H9 (cell line): Measurements from ENCODE around the gene IL6ST. TPM values are rescaled to one million over a fixed set of nuclear protein-coding genes. Genes with fewer than 3 reads are reported as not detected.

ENCODE experiments used
- DNase-seq: peaks from one replicate; pipeline ENCODE4 v3.0.0-alpha.2; 2017
- H2AFZ ChIP-seq: one replicate; pipeline ENCODE4 v1.6.1; 2013; ENCODE audit warnings: mild to moderate bottlenecking, low read length, control low read depth, moderate library complexity
- H2AK5ac ChIP-seq: 2 replicates; pipeline ENCODE4 v1.6.1; 2013; ENCODE audit warnings: low read length, control low read depth, mixed read lengths; ENCODE audit not compliant: insufficient read length
- H2BK120ac ChIP-seq: one replicate; pipeline ENCODE4 v1.6.1; 2013; ENCODE audit warnings: low read depth, mild to moderate bottlenecking, low read length, control low read depth, inconsistent platforms; ENCODE audit not compliant: poor library complexity, severe bottlenecking
- H2BK12ac ChIP-seq: 2 replicates; pipeline ENCODE4 v1.6.1; 2013; ENCODE audit warnings: low read length, control low read depth, mixed read lengths, low read depth; ENCODE audit not compliant: insufficient read length
- H2BK15ac ChIP-seq: 2 replicates; pipeline ENCODE4 v1.6.1; 2013; ENCODE audit warnings: low read depth, low read length, control low read depth
- H2BK20ac ChIP-seq: one replicate; pipeline ENCODE4 v1.6.1; 2013; ENCODE audit warnings: low read depth, mild to moderate bottlenecking, low read length, control low read depth, inconsistent platforms; ENCODE audit not compliant: poor library complexity, severe bottlenecking
- H2BK5ac ChIP-seq: 2 replicates; pipeline ENCODE4 v1.6.1; 2013; ENCODE audit warnings: low read length, control low read depth, mixed read lengths; ENCODE audit not compliant: insufficient read length
- H3K14ac ChIP-seq: 2 replicates; pipeline ENCODE4 v1.6.1; 2013; ENCODE audit warnings: low read length, control low read depth; ENCODE audit not compliant: insufficient read depth
- H3K18ac ChIP-seq: 2 replicates; pipeline ENCODE4 v1.6.1; 2013; ENCODE audit warnings: low read depth, mild to moderate bottlenecking, mixed read lengths, low read length, control low read depth; ENCODE audit not compliant: insufficient read length
- H3K23ac ChIP-seq: 2 replicates; pipeline ENCODE4 v1.6.1; 2013; ENCODE audit warnings: low read length, control low read depth, mixed read lengths, low read depth; ENCODE audit not compliant: insufficient read length
- H3K23me2 ChIP-seq: 2 replicates; pipeline ENCODE4 v1.6.1; 2013; ENCODE audit warnings: low read depth, mild to moderate bottlenecking, mixed read lengths, low read length, control low read depth; ENCODE audit not compliant: insufficient read length, poor library complexity, severe bottlenecking
- H3K27ac ChIP-seq: 2 replicates; pipeline ENCODE4 v1.5.1; 2013; ENCODE audit warnings: low read length, control low read depth, mixed read lengths, low read depth; ENCODE audit not compliant: insufficient read length
- H3K27me3 ChIP-seq: 2 replicates; pipeline ENCODE4 v1.6.1; 2013; ENCODE audit warnings: low read length, control low read depth, inconsistent platforms; ENCODE audit not compliant: insufficient read depth
- H3K4ac ChIP-seq: 2 replicates; pipeline ENCODE4 v1.6.1; 2013; ENCODE audit warnings: low read depth, mild to moderate bottlenecking, control low read depth, inconsistent platforms, low read length, moderate library complexity
- H3K4me1 ChIP-seq: 2 replicates; pipeline ENCODE4 v1.6.1; 2013; ENCODE audit warnings: low read length, control low read depth, inconsistent platforms; ENCODE audit not compliant: insufficient read depth
- H3K4me2 ChIP-seq: 2 replicates; pipeline ENCODE4 v1.6.1; 2013; ENCODE audit warnings: low read length, control low read depth, mixed read lengths; ENCODE audit not compliant: insufficient read length, insufficient read depth
- H3K56ac ChIP-seq: 2 replicates; pipeline ENCODE4 v1.6.1; 2013; ENCODE audit warnings: low read depth, mild to moderate bottlenecking, mixed read lengths, low read length, control low read depth; ENCODE audit not compliant: insufficient read length
- H3K79me1 ChIP-seq: 2 replicates; pipeline ENCODE4 v1.6.1; 2013; ENCODE audit warnings: low read depth, mild to moderate bottlenecking, moderate library complexity, low read length, control low read depth, inconsistent platforms; ENCODE audit not compliant: insufficient read depth, poor library complexity, severe bottlenecking
- H3K79me2 ChIP-seq: 2 replicates; pipeline ENCODE4 v1.6.1; 2013; ENCODE audit warnings: low read length, control low read depth, inconsistent platforms; ENCODE audit not compliant: insufficient read depth
- H3K9ac ChIP-seq: 2 replicates; pipeline ENCODE4 v1.6.1; 2013; ENCODE audit warnings: low read length, control low read depth, mixed read lengths; ENCODE audit not compliant: insufficient read length; ENCODE audit errors: extremely low read depth
- H3K9me3 ChIP-seq: one replicate; pipeline ENCODE4 v1.6.1; 2013; ENCODE audit warnings: low read depth, low read length, inconsistent platforms; ENCODE audit not compliant: control insufficient read depth
- H3T11ph ChIP-seq: one replicate; pipeline ENCODE4 v1.6.1; 2013; ENCODE audit warnings: mild to moderate bottlenecking, low read length, control low read depth, inconsistent platforms
- H4K20me1 ChIP-seq: one replicate; pipeline ENCODE4 v1.6.1; 2013; ENCODE audit not compliant: control insufficient read depth, insufficient read length, insufficient read depth
- H4K5ac ChIP-seq: 2 replicates; pipeline ENCODE4 v1.6.1; 2013; ENCODE audit warnings: low read depth, mild to moderate bottlenecking, mixed read lengths, low read length, control low read depth; ENCODE audit not compliant: insufficient read length
- H4K8ac ChIP-seq: replicated peaks from 2 replicates; pipeline ENCODE4 v1.6.1; 2013; ENCODE audit warnings: low read length, control low read depth, mixed read lengths, low read depth; ENCODE audit not compliant: insufficient read length
- H4K91ac ChIP-seq: 2 replicates; pipeline ENCODE4 v1.6.1; 2013; ENCODE audit warnings: low read depth, mild to moderate bottlenecking, moderate library complexity, mixed read lengths, low read length, control low read depth; ENCODE audit not compliant: insufficient read length
- H3K27ac Mint-ChIP-seq, 3 experiments: 2 replicates in 2 of 3; 3 replicates in 1 of 3; pipeline ENCODE4 v1.8.0; 2020 to 2021; ENCODE audit warnings: mixed read lengths in 3 of 3, mild to moderate bottlenecking in 1 of 3, moderate library complexity in 1 of 3
- H3K27me3 Mint-ChIP-seq: 2 replicates; pipeline ENCODE4 v1.8.0; 2021; ENCODE audit warnings: low read depth, mild to moderate bottlenecking, moderate library complexity, mixed read lengths
- H3K36me3 Mint-ChIP-seq, 3 experiments: 2 replicates in 2 of 3; 3 replicates in 1 of 3; pipeline ENCODE4 v1.8.0; 2020 to 2021; ENCODE audit warnings: low read depth in 3 of 3, mixed read lengths in 3 of 3; ENCODE audit not compliant: insufficient read depth in 1 of 3
- H3K4me1 Mint-ChIP-seq, 2 experiments: 2 replicates each; pipeline ENCODE4 v1.8.0; 2020; ENCODE audit warnings: mixed read lengths in 2 of 2
- H3K4me3 Mint-ChIP-seq, 2 experiments: 2 replicates in 1 of 2; 3 replicates in 1 of 2; pipeline ENCODE4 v1.8.0; 2020 to 2021; ENCODE audit warnings: mild to moderate bottlenecking in 2 of 2, mixed read lengths in 2 of 2, moderate library complexity in 1 of 2
- H3K9me3 Mint-ChIP-seq, 2 experiments: 2 replicates in 1 of 2; 3 replicates in 1 of 2; pipeline ENCODE4 v1.8.0; 2020; ENCODE audit warnings: mild to moderate bottlenecking in 2 of 2, mixed read lengths in 2 of 2, moderate library complexity in 1 of 2
- WGBS: extraction: QIAGEN DNeasy Blood & Tissue Kit; methylation state at CpG from one replicate; pipeline ENCODE4 v1.1.7; 2013; ENCODE audit warnings: missing lambda C conversion rate, low lambda C conversion rate, mixed read lengths; ENCODE audit not compliant: insufficient read length; ENCODE audit errors: extremely low coverage; 5-methylcytosine and 5-hydroxymethylcytosine counted together
- total RNA-seq: library from RNA; stranded (reverse); gene quantifications from 2 replicates; pipeline ENCODE4 v1.2.1, GENCODE V29; 2021
- TF ChIP-seq, protein P1 (sequence below): fragments of 200-600 bp; sonication (generic); conservative IDR thresholded peaks from 3 replicates; pipeline ENCODE4 v1.8.0; 2021; ENCODE audit warnings: antibody characterized with exemption, mild to moderate bottlenecking

The IL6ST gene
- total RNA-seq, 1 experiment from 2014 or later, result 11.1 TPM

DNA sequence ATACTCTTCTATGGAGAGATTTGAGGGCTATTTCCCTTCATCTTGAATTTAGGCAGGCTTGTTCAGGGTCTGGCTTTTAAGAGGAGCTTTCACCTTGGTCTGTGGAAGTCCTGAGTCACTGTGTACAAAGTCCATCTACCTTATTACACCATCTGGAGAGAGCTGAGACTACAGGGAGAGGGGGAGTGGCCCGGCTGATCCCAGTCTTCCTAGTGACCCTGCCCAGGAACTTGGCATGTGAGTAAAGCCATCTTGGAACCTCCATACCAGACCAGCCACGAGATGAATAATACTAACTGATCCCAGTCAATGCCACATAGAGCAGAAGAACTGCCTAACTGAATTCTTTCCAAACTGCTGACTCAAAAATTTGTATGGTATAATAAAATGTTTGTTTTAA is 8.4 kb upstream of the IL6ST start:
- Mint-ChIP-seq H3K27me3 (no peaks in the 10 kb centered on the region), H3K9me3 (peaks cover 0 to 8% of the 10 kb centered on the region in 2 experiments; a peak in 3 of 5 replicates), H3K4me3 (no peak overlapping the region), H3K36me3 (peaks cover 0 to 4% (median 0%) of the 10 kb centered on the region in 3 experiments; a peak in 2 of 7 replicates), H3K4me1 (no peaks in the 10 kb centered on the region), H3K27ac (no peak overlapping the region)
- Histone ChIP-seq H3K4me2 (no peak overlapping the region), H2AFZ (no peak overlapping the region), H3K4ac (no peak overlapping the region), H3K79me2 (no peaks in the 10 kb centered on the region), H3K56ac (no peak overlapping the region), H3K4me1 (no peaks in the 10 kb centered on the region), H2BK120ac (no peak overlapping the region), H2BK5ac (no peak overlapping the region), H3K18ac (no peak overlapping the region), H3K9ac (no peak overlapping the region), H2BK20ac (no peak overlapping the region), H3K23me2 (no peaks in the 10 kb centered on the region), H2BK15ac (no peak overlapping the region), H3K27me3 (no peaks in the 10 kb centered on the region), H4K8ac (no peak overlapping the region), H2BK12ac (no peak overlapping the region), H3K23ac (no peak overlapping the region), H3K79me1 (no peaks in the 10 kb centered on the region), H4K5ac (no peak overlapping the region), H3K14ac (no peak overlapping the region), H3K27ac (no peak overlapping the region), H3K9me3 (no peaks in the 10 kb centered on the region), H3T11ph (no peak overlapping the region), H4K91ac (no peak overlapping the region), H4K20me1 (no peaks in the 10 kb centered on the region), H2AK5ac (no peak overlapping the region)
- TF ChIP-seq, protein P1, sequence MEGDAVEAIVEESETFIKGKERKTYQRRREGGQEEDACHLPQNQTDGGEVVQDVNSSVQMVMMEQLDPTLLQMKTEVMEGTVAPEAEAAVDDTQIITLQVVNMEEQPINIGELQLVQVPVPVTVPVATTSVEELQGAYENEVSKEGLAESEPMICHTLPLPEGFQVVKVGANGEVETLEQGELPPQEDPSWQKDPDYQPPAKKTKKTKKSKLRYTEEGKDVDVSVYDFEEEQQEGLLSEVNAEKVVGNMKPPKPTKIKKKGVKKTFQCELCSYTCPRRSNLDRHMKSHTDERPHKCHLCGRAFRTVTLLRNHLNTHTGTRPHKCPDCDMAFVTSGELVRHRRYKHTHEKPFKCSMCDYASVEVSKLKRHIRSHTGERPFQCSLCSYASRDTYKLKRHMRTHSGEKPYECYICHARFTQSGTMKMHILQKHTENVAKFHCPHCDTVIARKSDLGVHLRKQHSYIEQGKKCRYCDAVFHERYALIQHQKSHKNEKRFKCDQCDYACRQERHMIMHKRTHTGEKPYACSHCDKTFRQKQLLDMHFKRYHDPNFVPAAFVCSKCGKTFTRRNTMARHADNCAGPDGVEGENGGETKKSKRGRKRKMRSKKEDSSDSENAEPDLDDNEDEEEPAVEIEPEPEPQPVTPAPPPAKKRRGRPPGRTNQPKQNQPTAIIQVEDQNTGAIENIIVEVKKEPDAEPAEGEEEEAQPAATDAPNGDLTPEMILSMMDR, result no peak
- no CpG with 5 or more reads among the region's 2 CpGs for WGBS
- no peak for DNase-seq
